BE2C (cell line): ENCODE data around the gene TAGLN2.

Experiments used
- DNase-seq: peaks from one replicate; pipeline ENCODE4 v3.0.0-alpha.2; 2020
- H3K27me3 ChIP-seq: fragments of 250-450 bp; sonication (Bioruptor Pico); 2 replicates; pipeline ENCODE4 v1.5.1; 2020; ENCODE audit warnings: mild to moderate bottlenecking
- H3K36me3 ChIP-seq: fragments of 250-450 bp; sonication (Bioruptor Pico); 2 replicates; pipeline ENCODE4 v1.5.1; 2020; ENCODE audit warnings: mild to moderate bottlenecking
- H3K4me1 ChIP-seq: fragments of 250-450 bp; sonication (Bioruptor Pico); 2 replicates; pipeline ENCODE4 v1.5.1; 2020
- H3K4me3 ChIP-seq: 2 replicates; pipeline ENCODE4 v1.5.1; 2011; ENCODE audit warnings: low read depth, low read length
- H3K9me3 ChIP-seq: fragments of 250-450 bp; sonication (Bioruptor Pico); 2 replicates; pipeline ENCODE4 v1.5.1; 2020
- TF ChIP-seq, protein P1 (sequence below): IDR thresholded peaks from 2 replicates; pipeline ENCODE4 v1.5.1; 2012; ENCODE audit warnings: mild to moderate bottlenecking, low read depth, low read length

Gene TAGLN2

DNA sequence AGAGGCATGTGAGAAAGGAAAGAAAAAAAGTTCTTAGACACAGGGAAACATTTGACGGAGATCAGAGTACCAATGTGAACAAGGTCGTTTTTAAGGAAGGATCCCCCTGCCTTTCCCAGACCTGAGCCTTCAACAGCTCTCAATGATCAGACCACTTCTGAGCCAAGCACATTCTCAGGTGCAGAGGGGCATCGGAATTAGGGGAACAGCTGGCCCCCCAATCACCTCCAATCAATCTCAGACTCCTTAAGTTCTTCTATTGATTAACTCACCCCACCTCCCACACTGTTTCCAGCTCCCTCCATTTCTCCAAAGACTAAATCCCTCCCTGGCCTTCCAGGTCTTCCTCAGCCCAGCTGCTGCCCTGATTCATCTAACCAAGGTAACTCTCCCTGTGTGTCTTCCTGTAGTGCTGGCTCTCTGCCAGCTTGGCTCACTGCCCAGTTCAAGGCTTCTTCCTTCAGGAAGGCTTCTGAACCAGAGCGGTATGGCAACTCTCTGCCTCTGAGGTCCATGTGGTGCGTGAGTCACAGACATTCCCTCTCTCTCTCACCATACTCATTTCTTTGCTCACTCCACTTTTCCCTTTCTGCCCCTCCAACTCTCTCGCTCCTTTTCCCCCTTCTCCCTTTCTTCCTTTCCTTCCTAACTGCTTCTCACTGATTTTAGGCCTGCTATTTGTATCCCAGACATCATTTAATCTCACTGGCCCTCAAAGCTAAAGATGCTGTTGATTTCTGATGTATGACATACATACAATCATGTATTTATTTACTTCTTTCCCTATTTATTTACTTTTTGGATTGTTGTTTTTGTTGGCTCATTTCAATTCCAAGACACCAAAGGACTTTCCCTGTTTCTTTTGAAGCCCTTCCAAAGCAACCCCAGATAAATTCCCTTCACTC, 43.4 kb downstream of the TAGLN2 start:
- Histone ChIP-seq H3K36me3 (no peaks in the 10 kb centered on the region), H3K4me1 (peaks cover 32% of the 10 kb centered on the region), H3K4me3 (no peak overlapping the region), H3K9me3 (no peaks in the 10 kb centered on the region), H3K27me3 (no peaks in the 10 kb centered on the region)
- TF ChIP-seq, protein P1, sequence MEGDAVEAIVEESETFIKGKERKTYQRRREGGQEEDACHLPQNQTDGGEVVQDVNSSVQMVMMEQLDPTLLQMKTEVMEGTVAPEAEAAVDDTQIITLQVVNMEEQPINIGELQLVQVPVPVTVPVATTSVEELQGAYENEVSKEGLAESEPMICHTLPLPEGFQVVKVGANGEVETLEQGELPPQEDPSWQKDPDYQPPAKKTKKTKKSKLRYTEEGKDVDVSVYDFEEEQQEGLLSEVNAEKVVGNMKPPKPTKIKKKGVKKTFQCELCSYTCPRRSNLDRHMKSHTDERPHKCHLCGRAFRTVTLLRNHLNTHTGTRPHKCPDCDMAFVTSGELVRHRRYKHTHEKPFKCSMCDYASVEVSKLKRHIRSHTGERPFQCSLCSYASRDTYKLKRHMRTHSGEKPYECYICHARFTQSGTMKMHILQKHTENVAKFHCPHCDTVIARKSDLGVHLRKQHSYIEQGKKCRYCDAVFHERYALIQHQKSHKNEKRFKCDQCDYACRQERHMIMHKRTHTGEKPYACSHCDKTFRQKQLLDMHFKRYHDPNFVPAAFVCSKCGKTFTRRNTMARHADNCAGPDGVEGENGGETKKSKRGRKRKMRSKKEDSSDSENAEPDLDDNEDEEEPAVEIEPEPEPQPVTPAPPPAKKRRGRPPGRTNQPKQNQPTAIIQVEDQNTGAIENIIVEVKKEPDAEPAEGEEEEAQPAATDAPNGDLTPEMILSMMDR: no peak
- peak; percentile 91 for DNase-seq

DNA sequence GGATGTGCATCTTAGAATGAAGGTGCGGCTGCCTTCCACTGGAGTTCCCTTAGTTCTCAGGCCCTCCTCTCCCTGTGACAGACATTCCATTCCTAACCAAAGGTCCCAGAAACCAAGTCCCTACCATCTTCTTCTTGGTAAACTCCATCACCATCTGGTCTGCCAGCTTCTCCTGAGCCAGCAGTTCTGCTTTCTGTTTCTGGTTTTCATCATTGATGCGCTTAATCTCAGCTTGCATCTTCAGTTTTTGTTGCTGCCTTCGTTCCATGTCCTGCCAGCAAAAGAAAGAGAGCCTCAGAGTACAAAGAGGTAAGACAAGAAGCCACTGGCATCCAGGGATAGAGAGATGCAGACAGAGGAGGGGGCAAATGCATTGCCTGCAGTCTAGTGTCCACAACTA, 44.9 kb downstream of the TAGLN2 start:
- Histone ChIP-seq H3K36me3 (no peaks in the 10 kb centered on the region), H3K4me3 (no peak overlapping the region), H3K4me1 (peaks cover 32% of the 10 kb centered on the region), H3K27me3 (no peaks in the 10 kb centered on the region), H3K9me3 (no peaks in the 10 kb centered on the region)
- TF ChIP-seq, protein P1: no peak
- DNase-seq: no peak

DNA sequence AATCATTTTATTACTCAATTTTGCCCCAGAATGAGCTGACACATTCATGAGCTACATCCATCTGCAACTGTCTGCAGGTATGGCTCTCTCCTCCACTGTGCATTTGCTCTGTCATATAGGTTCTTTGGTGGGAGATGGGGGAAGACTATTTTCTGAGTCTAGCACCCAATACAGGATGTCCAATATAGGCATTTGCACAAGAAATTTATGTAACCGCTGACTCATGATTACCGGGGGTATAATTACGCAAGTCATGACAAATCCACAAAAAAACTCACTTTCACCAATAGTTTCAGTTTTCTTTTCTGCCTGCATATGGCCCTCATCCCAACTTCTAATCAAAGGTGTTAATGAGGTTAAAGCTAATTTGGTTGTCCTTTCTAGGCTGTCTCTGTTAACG, 45.3 kb downstream of the TAGLN2 start:
- H3K27me3 ChIP-seq: no peaks in the 10 kb centered on the region
- no peak for DNase-seq
- no peak overlapping the region for H3K4me3 ChIP-seq
- H3K4me1 ChIP-seq: peaks cover 32% of the 10 kb centered on the region
- TF ChIP-seq, protein P1: no peak
- H3K9me3 ChIP-seq: no peaks in the 10 kb centered on the region
- no peaks in the 10 kb centered on the region for H3K36me3 ChIP-seq

DNA sequence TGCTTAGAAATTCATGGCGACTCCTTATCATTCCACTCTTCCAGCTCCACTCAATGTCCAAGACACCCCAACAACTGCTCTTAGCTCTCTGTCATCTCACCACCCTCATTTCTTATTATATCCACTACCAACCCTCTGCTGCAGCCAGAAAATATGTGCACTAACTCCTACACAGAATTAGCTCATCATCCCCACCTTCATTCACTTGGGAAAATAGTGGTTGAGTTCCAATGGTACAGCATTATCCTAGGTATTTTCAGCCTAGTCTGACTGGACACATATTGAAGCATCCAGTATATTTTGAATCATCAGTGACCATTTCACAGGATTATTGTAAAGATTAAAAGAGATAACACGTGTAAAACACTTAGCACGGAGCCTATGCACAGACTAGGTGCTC, 46.2 kb downstream of the TAGLN2 start:
- no peak for DNase-seq
- TF ChIP-seq, protein P1: no peak
- Histone ChIP-seq H3K36me3 (no peaks in the 10 kb centered on the region), H3K4me1 (peaks cover 36% of the 10 kb centered on the region), H3K4me3 (no peak overlapping the region), H3K9me3 (no peaks in the 10 kb centered on the region), H3K27me3 (no peaks in the 10 kb centered on the region)

DNA sequence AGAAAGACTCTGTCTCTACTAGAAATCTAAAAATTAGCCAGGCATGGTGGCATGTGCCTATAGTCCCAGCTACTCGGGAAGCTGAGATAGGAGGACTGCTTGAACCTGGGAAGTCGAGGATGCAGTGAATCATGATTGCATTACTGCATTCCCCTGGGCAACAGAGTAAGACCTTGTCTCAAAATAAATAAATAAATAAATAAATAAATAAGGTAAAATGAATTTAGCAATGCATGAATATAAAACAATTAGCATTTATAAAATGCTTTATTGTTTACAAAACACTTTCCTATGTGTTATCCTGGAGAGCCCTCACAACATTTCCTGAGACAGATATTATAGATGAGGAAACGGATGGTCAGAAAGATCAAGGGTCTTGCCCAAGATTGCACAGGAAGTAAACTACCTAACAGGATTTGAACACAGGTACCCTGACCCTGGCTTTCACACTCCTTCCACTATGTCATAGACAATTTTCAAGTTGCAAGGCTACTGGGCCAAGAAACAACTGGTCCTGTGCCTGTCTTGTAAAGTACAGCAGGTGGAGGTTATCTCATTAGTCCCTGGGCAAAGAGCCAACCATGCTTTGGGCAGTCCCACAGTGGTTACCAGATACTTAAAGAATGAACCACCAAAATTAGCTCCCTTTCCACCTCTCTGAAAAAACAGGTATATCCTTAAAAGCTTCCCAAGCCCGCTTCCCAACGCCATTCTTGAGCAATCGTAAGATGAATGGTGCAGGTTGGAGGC, 47.4 kb downstream of the TAGLN2 start:
- TF ChIP-seq, protein P1: no peak
- no peak for DNase-seq
- H3K36me3 ChIP-seq: no peaks in the 10 kb centered on the region
- peaks cover 36% of the 10 kb centered on the region for H3K4me1 ChIP-seq
- no peaks in the 10 kb centered on the region for H3K9me3 ChIP-seq
- no peak overlapping the region for H3K4me3 ChIP-seq
- no peaks in the 10 kb centered on the region for H3K27me3 ChIP-seq
